NK-92 (cell line): ENCODE measurements around the gene IZUMO2.
"Not testable (repeated sequence)": the region's sequence is repeated elsewhere in the genome, so short reads cannot be mapped to it uniquely, and the experiment has no call there.

Experiments used
- DNase-seq: peaks from one replicate; lab custom pipeline; 2025; ENCODE audit not compliant: unreplicated experiment; lab: John Stamatoyannopoulos, UW

IZUMO2 gene

DNA sequence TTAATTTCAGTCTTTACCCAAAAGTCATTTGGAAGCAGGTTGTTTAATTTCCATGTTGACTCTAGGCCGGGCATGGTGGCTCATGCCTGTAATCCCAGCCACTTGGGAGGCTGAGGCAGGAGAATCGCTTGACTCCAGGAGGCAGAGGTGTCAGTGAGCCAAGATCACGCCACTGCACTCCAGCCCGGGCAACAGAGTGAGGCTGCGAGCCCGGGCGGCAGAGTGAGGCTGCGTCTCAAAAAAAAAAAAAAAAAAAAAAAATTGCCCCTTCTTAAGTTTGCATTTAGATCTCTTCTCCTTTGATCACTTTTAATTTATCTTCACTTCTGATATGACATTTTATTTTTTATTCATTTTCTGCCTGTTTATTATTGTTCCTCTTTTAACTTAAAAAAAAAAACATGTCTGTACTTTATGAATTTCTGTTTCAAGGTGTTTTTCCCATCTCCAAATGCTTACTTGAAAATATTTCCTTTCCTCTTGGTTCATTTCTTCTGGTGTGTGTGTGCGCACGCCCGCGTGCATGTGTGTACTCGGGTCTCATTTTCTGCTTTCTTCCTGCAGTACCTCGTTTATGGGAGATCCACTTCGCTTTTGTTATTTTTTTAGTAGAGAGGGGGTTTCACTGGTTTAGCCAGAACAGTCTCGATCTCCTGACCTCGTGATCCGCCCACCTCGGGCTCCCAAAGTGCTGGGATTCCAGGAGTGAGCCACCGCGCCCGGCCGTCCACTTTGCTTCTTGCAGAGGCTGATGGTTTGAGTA lies 26.3 kb downstream of the IZUMO2 start:
- not testable (repeated sequence) for DNase-seq

DNA sequence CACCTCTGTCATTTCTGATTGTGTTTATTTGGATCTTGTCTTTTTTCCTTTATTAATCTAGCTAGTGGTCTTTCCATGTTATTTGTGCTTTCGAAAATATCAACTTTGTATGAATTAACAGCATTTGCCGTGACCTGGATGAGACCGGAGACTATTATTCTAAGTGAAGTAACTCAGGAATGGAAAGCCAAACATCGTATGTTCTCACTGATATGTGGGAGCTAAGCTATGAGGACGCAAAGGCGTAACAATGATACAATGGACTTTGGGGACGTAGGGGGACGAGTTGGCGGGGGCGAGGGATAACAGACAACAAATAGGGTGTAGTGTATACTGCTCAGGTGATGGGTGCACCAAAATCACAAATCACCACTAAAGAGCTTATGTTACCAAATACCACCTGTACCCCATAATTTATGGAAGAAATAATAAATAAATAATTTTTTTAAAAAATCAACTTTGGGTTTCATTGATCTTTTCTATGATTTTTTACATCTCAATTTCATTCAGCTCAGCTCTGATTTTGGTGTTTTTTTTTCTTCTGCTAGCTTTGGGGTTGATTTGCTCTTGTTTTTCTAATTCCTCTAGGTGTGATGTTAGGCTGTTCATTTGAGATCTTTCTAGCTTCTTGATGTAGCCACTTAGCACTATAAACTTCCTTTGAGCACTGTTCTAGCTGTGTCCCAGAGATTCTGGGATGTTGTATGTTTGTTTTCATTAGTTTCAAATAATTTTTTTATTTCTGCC lies 27.1 kb downstream of the IZUMO2 start:
- DNase-seq = not testable (repeated sequence)

DNA sequence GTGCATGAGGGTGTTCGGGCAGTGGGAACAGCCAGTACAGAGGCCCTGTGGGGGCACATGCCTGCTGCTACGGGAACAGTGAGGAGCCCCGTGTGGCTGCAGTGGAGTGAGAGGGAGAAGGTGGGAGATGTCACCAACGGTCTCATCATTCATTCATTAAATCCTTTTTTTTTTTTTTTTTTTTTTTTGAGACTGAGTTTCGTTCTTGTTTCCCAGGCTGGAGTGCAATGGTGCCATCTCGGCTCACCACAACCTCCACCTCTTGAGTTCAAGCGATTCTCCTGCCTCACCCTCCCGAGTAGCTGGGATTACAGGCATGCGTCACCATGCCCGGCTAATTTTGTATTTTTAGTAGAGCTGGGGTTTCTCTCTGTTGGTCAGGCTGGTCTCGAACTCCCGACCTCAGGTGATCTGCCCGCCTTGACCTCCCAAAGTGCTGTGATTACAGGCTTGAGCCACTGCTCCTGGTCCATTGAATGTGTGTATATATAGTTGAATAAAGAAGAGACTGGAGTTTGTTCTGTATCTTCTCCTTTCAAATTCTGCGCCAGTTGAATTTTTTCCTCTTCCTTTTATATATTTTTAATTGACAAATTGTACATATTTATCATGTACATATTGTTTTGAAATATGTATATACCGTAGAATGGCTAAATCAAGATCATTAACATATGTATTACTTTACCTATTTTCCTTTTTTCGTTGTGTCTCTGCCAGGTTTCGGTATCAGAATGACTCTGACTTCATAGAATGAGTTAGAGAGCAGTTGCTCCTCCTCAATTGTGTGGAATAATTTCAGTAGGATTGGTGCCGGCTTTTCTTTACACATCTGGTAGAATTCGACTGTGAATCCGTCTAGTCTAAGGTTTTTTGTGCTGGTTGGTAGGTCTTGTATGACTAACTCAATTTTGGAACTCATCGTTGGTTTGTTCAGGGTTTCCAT lies 28.0 kb downstream of the IZUMO2 start:
- not testable (repeated sequence) for DNase-seq

DNA sequence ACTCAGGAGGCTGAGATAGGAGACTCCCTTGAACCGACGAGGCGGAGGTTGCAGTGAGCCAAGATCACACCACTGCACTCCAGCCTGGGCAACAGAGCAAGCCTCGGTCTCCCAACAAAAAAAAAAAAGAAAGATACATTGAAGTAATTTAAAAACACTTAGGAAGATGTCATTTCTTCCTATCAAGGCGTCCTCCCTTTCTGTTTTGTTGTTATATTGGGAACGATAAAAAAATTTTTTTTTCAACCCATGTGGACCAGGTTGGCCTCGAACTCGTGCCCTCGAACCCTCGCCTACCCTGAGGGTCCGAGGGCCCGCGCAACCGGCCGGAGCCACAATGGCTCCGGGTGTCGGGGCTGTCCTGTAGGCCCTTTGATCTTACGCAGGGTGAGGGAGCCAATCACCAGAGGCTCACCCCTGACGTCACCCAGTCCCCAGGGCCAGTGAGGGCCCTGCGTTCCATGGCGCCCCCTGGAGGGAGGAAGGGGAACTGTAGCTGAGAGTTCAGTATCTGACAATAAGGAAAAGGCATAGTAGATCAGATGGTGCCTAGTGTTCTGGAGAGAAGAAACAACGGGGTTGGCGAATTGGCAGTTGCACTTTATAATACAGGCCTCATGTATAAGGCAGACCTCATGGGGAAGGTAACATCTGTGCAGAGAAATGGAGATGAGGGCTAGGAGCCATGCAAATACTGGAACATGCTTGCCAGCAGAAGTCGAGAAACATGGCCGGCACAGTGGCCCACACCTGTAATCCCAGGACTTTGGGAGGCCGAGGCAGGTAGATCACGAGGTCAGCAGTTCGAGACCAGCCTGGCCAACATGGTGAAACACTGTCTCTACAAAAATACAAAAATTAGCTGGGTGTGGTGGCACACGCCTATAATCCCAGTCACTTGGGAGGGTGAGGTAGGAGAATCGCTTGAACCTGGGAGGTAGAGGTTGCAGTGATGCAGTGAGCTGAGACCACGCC lies 29.3 kb downstream of the IZUMO2 start:
- not testable (repeated sequence) for DNase-seq

DNA sequence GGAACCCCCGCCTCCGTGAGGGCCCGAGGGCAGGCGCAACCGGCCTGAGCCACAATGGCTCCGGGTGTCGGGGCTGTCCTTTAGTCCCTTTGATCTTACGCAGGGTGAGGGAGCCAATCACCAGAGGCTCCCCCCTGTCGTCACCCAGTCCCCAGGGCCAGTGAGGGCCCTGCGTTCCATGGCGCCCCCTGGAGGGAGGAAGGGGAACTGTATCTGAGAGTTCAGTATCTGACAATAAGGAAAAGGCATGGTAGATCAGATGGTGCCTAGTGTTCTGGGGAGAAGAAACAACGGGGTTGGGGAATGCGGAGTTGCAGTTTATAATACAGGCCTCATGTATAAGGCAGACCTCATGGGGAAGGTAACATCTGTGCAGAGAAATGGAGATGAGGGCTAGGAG lies 59.1 kb downstream of the IZUMO2 start:
- DNase-seq = not testable (repeated sequence)

DNA sequence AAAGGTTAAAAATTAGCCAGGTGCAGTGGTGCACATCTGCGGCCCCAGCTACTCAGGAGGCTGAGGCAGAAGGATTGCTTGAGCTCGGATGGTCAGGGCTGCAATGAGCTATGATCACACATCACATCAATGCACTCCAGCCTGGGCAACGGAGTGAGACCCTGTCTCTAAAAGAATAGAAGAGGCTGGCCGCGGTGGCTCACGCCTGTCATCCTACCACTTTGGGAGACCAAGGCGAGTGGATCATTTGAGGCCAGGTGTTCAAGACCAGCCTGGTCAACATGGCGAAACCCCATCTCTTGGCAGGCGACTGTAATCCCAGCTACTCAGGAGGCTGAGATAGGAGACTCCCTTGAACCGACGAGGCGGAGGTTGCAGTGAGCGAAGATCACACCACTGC lies 59.7 kb downstream of the IZUMO2 start:
- DNase-seq = not testable (repeated sequence)
